Tongue (tissue), 2 donors: Measurements from ENCODE around the gene TTC33. TPM values are rescaled to one million over a fixed set of nuclear protein-coding genes. Genes with fewer than 3 reads are reported as not detected.
"Not testable (repeated sequence)": the region's sequence is repeated elsewhere in the genome, so short reads cannot be mapped to it uniquely, and the experiment has no call there.

Experiments
- DNase-seq: peaks from one replicate; pipeline ENCODE4 v3.0.0-alpha.2; 2015
- total RNA-seq: library from RNA; depleted of rRNA; stranded (reverse); fragments of >200 nt; gene quantifications from one replicate; pipeline ENCODE4 v1.2.3, GENCODE V29; 2014

TTC33 gene
- total RNA-seq: 43.8 TPM

DNA sequence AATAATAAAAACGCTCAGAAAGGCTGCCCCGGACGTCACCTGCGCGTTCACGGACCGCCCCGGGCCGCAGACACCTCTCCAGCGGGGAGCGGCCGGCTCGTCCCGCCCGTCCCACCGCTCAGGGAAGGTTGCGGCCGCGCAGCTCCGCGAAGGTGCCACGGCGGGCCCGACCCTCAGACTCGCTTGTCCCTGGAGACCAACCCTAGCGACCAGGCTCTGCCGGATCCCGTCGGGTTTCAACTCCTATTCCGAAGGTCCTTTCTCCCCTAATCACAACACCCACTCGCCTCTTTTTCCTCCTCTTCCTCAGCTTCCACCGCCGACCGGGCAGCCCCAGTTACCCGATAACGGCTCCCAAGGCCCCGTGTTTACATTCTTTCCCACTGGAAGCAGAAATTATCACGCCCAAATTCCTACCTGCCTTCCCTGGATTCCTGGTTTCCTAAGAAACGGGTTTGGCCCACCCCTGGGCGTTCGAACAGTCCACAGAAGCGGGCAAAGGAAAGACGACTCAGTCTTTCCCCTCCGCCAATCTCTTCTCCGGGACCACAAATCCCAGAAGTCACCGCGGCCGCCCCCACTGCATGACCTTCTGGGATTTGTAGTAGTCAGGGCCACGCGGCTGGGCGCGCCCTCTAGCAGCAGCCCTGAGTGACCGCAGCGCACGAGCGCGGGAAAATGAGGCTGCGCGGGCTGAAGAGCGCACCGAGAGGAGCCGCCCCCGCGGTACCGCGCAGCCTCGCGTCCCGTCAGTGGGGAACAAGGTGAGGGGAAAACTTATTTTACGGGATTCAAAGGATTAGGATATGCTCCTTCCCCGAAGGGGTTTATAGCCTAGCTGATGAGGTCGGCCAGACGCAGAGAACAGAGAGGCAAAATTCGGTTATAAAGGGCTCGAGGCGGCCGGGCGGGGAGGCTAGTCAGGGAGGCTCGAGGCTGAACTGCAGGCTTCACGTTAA lies at the start of gene TTC33:
TSS of gene TTC33 (minus strand) at position 555 of the 959 bp plus-strand sequence. CDS start 8,943 bp downstream, outside the sequence.
- peak; percentile 97 for DNase-seq

- DNase-seq: no peak
Measured at GRCh38 chr5:40801771-40802562, 46.2 kb upstream of the TTC33 start.

DNA sequence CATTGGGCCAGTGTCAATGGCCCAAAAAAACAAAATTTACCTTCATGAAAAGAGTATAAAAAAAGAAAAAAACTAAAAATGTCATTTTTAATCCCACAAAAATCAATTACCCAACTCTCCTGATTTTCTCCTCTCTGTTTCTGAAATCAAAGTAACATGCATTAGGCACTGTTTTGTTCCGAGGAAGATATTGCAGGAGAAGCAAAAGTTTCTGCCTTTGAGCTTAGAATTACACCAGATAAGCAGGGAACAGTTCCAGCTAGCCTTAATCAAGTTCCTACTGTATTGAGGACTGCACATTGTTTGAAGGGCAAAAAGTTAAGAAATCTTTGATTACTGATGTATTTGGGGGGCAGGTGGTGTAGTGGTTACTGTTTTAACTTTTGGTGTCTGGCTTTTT lies 43.5 kb upstream of the TTC33 start:
- no peak for DNase-seq

DNA sequence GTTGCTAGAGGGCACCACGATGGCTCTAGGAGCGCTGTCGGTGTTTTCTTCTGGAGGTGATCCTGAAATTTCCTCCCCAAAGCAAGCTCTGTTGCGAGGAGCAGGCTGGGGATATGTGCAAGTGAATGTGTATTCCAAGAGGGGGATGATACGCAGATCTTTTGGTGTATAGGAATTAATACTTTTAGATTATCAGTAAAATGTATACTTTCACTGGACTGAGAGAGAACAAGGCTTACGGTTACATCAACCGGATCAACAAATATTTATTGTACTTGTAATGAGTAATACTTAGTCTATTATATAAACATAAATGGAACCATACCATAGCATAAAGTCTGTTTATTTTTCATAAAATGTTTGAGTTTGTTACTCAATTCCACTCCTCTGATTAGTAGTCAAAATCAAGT lies 43.0 kb upstream of the TTC33 start:
- DNase-seq: no peak

- DNase-seq: peak; percentile 95
Measured at GRCh38 chr5:40798012-40798800, 42.4 kb upstream of the TTC33 start, which contains the start of gene PRKAA1. TSS of gene PRKAA1 (minus strand) at chr5:40798374. CDS start at chr5:40798189, 185 bp downstream.

GRCh38 chr5:40797273-40798011 lies 41.7 kb upstream of the TTC33 start:
- peak; percentile 71 for DNase-seq

GRCh38 chr5:40796487-40796889 lies 40.7 kb upstream of the TTC33 start:
- DNase-seq: no peak

DNA sequence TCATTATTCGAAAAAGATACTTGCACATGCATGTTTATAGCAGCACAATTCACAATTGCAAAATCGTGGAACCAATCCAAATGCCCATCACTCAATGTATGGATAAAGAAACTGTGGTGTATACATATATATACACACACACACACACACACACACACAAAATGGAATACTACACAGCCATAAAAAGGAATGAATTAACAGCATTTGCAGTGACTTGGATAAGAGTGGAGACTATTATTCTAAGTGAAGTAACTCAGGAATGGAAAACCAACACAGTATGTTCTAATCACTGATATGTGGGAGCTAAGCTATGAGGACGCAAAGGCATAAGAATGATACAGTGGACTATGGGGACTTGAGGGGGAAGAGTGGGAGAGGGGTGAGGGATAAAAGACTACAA lies 39.1 kb upstream of the TTC33 start:
- DNase-seq: not testable (repeated sequence)

- not testable (repeated sequence) for DNase-seq
Measured at GRCh38 chr5:40794340-40794739, 38.6 kb upstream of the TTC33 start.

DNA sequence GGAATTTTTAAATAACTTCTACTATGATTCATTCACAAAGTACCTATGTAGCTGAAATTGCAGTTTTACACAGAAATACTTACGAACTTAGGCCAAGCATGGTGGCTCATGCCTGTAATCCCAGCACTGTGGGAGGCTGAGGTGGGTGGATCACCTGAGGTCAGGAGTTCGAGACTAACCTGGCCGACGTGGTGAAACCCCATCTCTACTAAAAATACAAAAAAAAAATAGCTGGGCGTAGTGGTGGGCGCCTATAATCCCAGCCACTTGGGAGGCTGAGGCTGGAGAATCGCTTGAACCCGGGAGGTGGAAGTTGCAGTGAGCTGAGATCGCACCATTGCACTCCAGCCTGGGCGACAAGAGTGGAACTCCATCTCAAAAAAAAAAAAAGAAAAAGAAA lies 36.9 kb upstream of the TTC33 start:
- DNase-seq: not testable (repeated sequence)

- no peak for DNase-seq
Measured at GRCh38 chr5:40791715-40792139, 36.0 kb upstream of the TTC33 start.

DNA sequence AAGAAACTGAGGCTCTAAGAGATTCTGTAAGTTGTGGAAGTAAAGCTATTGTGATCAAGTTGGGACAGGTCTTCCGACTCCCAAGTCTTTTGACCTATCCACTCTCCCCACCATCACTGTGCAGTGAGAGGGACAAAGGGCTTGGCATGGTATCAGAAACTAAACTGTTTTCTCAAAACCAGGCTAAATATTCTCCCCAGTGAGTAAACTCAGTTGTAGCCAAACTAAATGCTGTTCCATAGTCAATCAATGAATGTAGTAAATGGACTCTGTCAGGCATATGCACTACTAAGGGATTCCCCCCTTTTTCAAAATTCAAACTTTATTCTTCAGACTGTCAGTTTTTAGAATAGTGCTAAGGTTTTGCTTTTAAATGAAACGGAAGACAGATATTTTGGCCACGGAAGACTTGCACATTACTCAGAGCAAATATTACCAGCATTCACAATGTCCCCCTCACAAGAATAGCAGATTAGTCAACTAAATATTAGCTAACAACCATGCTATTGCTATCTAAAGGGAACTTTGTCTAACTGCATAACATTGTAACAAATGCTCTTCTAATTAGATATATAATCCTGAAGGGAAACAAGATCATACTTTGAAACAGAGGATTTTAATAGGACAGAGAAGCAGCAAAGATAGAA lies 35.3 kb upstream of the TTC33 start:
- DNase-seq: no peak

- not testable (repeated sequence) for DNase-seq
Measured at GRCh38 chr5:40788941-40789340, 33.2 kb upstream of the TTC33 start.

- DNase-seq: no peak
Measured at GRCh38 chr5:40787986-40788385, 32.2 kb upstream of the TTC33 start.

- DNase-seq: not testable (repeated sequence)
Measured at GRCh38 chr5:40786664-40787063, 30.9 kb upstream of the TTC33 start.

DNA sequence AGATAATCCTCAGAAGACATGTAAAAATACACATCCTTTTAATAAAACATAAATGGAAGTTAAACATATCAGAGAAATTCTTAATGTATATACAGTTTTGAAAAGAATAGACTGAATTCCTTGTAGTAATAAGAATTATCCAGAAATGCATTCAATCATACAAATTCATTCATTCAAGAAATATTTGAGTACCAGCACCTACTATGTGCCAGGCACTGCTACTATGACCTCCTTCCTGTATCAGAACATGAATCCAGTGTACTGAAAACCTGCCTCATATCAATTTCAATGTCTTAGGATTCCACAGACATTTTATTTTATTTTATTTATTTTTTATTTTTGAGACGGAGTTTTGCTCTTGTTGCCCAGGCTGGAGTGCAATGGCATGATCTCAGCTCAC lies 29.2 kb upstream of the TTC33 start:
- DNase-seq: no peak

DNA sequence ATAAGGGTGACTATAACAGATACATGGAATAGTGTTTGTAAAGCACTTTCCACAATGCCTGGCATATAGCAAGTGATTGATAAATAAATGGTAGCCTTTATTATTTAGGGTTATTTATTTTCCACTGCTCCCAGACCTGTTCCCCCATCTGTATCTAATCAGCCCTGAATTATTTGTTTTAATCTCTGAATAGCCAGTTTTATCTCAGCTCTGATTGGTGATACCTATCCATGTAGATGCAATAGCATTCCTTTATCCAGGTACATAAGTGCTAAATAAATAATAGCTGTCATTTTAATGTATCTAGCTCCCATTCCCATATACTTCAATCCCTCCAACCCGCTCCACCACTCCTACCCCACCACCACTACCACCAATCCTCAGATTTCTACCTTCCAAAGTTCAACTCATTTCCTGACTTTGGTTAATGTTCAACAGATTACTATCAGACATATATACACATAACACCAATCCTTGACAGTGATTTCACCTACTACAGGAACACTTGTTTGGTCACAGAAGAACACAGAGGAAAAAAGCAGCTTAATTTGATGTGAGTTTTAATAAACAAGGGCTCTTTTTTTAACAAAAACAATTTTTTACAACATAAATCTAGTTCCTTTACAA lies 28.4 kb upstream of the TTC33 start:
- DNase-seq: no peak

GRCh38 chr5:40781843-40782409 lies 26.2 kb upstream of the TTC33 start:
- DNase-seq: peak; percentile 35

DNA sequence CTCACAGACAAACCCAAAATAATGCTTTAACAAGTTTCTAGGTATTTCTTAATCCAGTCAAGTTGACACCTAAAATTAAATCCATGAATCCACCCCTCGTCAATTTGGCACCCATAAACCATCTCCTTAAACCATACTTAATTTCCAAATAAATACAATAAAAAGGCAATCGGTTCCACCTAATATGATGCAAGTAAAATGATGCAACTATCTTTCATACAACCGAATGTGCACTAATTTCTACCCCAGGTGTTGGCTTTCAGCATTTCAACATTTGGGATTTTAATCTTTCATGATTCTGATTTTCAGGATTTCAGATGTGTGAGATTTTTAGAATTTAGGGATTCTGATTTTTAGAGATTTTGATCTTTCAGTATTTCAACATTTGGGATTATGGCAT lies 25.1 kb upstream of the TTC33 start:
- DNase-seq: no peak

DNA sequence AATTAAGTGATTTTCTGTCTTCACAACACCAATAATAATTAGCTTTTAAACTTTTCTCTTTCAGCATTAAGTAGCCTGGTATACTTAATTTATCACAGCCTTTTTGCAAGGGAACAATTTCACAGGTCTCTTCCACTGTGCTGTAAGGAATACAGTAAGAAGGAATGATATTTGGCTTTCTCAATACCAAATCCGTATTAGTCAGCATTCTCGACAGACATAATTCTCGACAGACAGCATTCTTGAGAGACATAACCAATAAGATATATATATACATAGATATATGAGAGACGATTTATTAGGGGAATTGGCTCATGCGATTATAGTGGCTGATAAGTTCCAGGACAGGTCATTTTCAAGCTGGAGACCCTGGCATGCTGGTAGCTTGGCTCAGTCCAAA lies 24.4 kb upstream of the TTC33 start:
- DNase-seq: no peak
